Fibroblast of lung (primary cell): ENCODE data around the gene KIAA1217.

Experiments
- EZH2 ChIP-seq: IDR thresholded peaks from 2 replicates; pipeline ENCODE4 v1.5.1; 2012; ENCODE audit warnings: low read length, control low read depth, mild to moderate bottlenecking; ENCODE audit errors: missing control alignments
- TF ChIP-seq, protein P1 (sequence below), 2 donors: IDR thresholded peaks in 1 of 2; conservative IDR thresholded peaks in 1 of 2; 1 replicate in 1 of 2; 2 replicates in 1 of 2; pipeline ENCODE4 v1.5.1; 2011 to 2012; ENCODE audit warnings: low read length in 2 of 2, control low read depth in 1 of 2, inconsistent platforms in 1 of 2, low read depth in 1 of 2, mild to moderate bottlenecking in 1 of 2

DNA sequence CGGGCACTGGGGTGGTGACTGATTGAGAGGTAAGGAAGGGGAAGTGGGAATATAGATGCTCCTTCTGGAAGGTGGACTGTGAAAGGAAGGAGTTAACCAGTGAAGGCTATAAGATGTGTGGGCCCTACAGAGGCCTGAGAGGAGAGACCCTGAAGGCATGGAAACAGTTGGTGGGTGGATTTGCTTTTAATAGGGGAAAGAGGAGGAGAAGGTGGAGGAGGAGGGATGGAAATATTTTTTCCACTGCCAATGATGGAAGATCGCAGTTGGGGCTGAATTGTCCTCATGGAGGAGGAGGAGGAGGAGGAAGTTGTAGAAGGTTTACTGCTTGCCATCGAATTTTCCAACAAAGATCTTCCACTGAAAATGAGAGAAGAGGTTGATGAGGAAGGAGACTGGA, 80.3 kb downstream of the KIAA1217 start:
- TF ChIP-seq, protein P1, sequence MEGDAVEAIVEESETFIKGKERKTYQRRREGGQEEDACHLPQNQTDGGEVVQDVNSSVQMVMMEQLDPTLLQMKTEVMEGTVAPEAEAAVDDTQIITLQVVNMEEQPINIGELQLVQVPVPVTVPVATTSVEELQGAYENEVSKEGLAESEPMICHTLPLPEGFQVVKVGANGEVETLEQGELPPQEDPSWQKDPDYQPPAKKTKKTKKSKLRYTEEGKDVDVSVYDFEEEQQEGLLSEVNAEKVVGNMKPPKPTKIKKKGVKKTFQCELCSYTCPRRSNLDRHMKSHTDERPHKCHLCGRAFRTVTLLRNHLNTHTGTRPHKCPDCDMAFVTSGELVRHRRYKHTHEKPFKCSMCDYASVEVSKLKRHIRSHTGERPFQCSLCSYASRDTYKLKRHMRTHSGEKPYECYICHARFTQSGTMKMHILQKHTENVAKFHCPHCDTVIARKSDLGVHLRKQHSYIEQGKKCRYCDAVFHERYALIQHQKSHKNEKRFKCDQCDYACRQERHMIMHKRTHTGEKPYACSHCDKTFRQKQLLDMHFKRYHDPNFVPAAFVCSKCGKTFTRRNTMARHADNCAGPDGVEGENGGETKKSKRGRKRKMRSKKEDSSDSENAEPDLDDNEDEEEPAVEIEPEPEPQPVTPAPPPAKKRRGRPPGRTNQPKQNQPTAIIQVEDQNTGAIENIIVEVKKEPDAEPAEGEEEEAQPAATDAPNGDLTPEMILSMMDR (conservative IDR thresholded peaks at IDR 0.05 in 1 of 2, IDR thresholded peaks at IDR 0.05 in 1 of 2; ENCODE audit: low read depth in 1 of 2, low read length in 2 of 2), result no peak
- no peak for TF ChIP-seq EZH2
